NT2/D1 (cell line): ENCODE measurements around the gene BCAS4.

ENCODE experiments used
- YY1 ChIP-seq: IDR thresholded peaks from 2 replicates; pipeline ENCODE4 v1.6.1; 2011; ENCODE audit not compliant: insufficient read length, insufficient read depth
- ZNF274 ChIP-seq: IDR thresholded peaks from 2 replicates; pipeline ENCODE4 v1.6.1; 2011; ENCODE audit warnings: mild to moderate bottlenecking, low read depth, low read length

- TF ChIP-seq YY1 (no peak), ZNF274 (no peak)
Measured at GRCh38 chr20:50772420-50773185, 22.3 kb upstream of the BCAS4 start.
